Sigmoid colon (tissue), 4 donors: ENCODE data around the gene PLD1.

Experiments used
- POLR2A ChIP-seq, 2 donors: fragments of 450-650 bp; IDR thresholded peaks; one replicate each; pipeline ENCODE4 v1.6.1; 2016; ENCODE audit warnings: antibody characterized with exemption in 2 of 2, mild to moderate bottlenecking in 2 of 2, moderate library complexity in 2 of 2
- POLR2AphosphoS5 ChIP-seq, 4 donors: sonication (generic); formaldehyde crosslinking; IDR thresholded peaks; one replicate each; pipeline ENCODE4 v1.6.1; 2017; ENCODE audit warnings: antibody characterized with exemption in 4 of 4
- TF ChIP-seq, protein P1 (sequence below), 4 experiments: fragments of 450-650 bp in 3 of 4; fragments of 200-600 bp in 1 of 4; IDR thresholded peaks; one replicate each; pipeline ENCODE4 v1.5.1; 2016 to 2019; ENCODE audit warnings: antibody characterized with exemption in 4 of 4, mild to moderate bottlenecking in 3 of 4, moderate library complexity in 2 of 4

DNA sequence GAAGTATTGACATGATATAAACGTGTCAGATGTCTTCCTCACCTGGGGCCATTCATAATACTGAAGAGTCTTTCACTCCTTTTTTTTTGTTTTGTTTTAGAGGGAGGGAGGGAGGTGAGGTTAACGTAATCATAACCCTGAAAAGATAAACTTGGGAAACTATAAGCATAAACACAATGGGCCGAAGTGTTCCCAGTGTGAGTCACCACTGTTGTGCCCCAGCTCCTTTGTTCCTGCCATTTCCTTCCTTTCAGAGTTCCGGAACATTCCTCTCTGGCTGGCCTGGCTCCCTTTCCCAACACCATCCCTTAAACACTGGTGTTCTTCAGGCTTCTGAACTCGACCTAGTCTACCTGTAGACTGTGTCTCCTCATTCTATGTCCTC, 18.6 kb downstream of the PLD1 start:
- TF ChIP-seq, protein P1, sequence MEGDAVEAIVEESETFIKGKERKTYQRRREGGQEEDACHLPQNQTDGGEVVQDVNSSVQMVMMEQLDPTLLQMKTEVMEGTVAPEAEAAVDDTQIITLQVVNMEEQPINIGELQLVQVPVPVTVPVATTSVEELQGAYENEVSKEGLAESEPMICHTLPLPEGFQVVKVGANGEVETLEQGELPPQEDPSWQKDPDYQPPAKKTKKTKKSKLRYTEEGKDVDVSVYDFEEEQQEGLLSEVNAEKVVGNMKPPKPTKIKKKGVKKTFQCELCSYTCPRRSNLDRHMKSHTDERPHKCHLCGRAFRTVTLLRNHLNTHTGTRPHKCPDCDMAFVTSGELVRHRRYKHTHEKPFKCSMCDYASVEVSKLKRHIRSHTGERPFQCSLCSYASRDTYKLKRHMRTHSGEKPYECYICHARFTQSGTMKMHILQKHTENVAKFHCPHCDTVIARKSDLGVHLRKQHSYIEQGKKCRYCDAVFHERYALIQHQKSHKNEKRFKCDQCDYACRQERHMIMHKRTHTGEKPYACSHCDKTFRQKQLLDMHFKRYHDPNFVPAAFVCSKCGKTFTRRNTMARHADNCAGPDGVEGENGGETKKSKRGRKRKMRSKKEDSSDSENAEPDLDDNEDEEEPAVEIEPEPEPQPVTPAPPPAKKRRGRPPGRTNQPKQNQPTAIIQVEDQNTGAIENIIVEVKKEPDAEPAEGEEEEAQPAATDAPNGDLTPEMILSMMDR (IDR thresholded peaks at IDR 0.05) = no peak
- no peak for TF ChIP-seq POLR2A (IDR thresholded peaks at IDR 0.05)
- no peak for TF ChIP-seq POLR2AphosphoS5 (IDR thresholded peaks at IDR 0.05)
